GM23248 (cell line): ENCODE results near the gene DLG4.

Experiments
- EZH2 ChIP-seq: fragments of 200-600 bp; sonication (generic); IDR thresholded peaks from 2 replicates; pipeline ENCODE4 v1.6.1; 2018; ENCODE audit warnings: antibody characterized with exemption, mild to moderate bottlenecking; ENCODE audit not compliant: insufficient read depth, poor library complexity, severe bottlenecking
- EZH2phosphoT487 ChIP-seq: fragments of 200-600 bp; sonication (generic); IDR thresholded peaks from 2 replicates; pipeline ENCODE4 v1.6.1; 2018; ENCODE audit warnings: antibody characterized with exemption, moderate library complexity, mild to moderate bottlenecking, low read depth; ENCODE audit not compliant: insufficient read depth

DNA sequence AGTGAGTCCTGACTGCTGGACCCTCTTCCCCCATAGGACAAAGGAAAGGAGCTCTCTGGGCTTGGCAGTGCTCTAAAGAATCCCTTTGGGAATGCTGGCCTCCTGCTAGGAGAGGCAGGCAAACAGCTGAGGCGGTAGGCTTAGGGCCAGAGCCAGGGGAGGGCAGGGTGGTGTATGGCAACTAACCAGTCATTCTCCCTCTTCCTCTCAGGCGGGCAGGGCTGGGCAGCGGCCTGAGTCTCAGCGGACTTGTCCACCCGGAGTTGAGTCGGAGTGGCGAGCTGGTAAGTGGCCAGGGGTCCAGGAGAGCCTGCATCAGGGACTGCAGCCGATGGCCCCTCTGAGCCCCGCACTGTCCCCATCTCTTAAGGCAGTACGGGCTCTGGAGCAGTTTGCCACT is 4.5 kb upstream of the DLG4 start:
- no peak for TF ChIP-seq EZH2
- no peak for TF ChIP-seq EZH2phosphoT487
